Measurements from ENCODE around the gene IRF2. TPM values are rescaled to one million over a fixed set of nuclear protein-coding genes. Genes with fewer than 3 reads are reported as not detected.

Gene IRF2
- total and polyA plus RNA-seq, 2 of the 8 experiments (the other 6 are each of a cell fraction or from before 2014, with no cell fraction given) = 13.8 to 17.0 TPM

GRCh38 chr4:184406958-184407391 lies 67.4 kb downstream of the IRF2 start:
- no peak overlapping the region for H3K4me3 ChIP-seq (ENCODE audit: extremely low read depth in 1 of 4, insufficient read depth in 2 of 4, low read depth in 3 of 4, low read length in 4 of 4)
- H3K23me2 ChIP-seq (ENCODE audit: low read depth, low read length) = no peaks in the 10 kb centered on the region
- H4K20me1 ChIP-seq (replicated peaks in 1 of 2; ENCODE audit: control insufficient read depth in 1 of 2, insufficient read depth in 2 of 2, low read length in 2 of 2) = no peaks in the 10 kb centered on the region
- no peaks in the 10 kb centered on the region for H3K79me2 ChIP-seq (ENCODE audit: control insufficient read depth in 1 of 2, insufficient read depth in 2 of 2, low read length in 2 of 2)
- no peak overlapping the region for H2BK5ac ChIP-seq (ENCODE audit: low read depth, low read length)
- H2BK20ac ChIP-seq (ENCODE audit: low read length) = no peak overlapping the region
- H4K5ac ChIP-seq (ENCODE audit: insufficient read length, low read depth, low read length) = no peak overlapping the region
- no peak overlapping the region for H3K9ac ChIP-seq (replicated peaks in 1 of 4; ENCODE audit: extremely low read depth in 1 of 4, low read depth in 3 of 4, low read length in 3 of 4)
- no peak overlapping the region for H3K4ac ChIP-seq (replicated peaks; ENCODE audit: insufficient read length, low read depth, low read length)
- H3K18ac ChIP-seq (ENCODE audit: extremely low read depth, low read length) = no peak overlapping the region
- POLR2A ChIA-PET (ENCODE audit: partially characterized antibody) = no interaction called here
- no peak overlapping the region for H4K91ac ChIP-seq (replicated peaks; ENCODE audit: insufficient read length, low read length)
- peaks cover 15 to 25% (median 16%) of the 10 kb centered on the region in 4 experiments for H3K4me1 ChIP-seq (replicated peaks in 1 of 4; ENCODE audit: control insufficient read depth in 3 of 4, insufficient read depth in 4 of 4, low read length in 3 of 4)
- no peak overlapping the region for H2BK15ac ChIP-seq (ENCODE audit: low read length)
- no peak overlapping the region for H3K56ac ChIP-seq (replicated peaks; ENCODE audit: insufficient read length, low read depth, low read length)
- FAIRE-seq = no peak
- TF ChIP-seq POLR2AphosphoS5 (IDR thresholded peaks at IDR 0.05; ENCODE audit: low read depth, low read length) (no peak), GTF2F1 (IDR thresholded peaks at IDR 0.05; ENCODE audit: borderline replicate concordance, low read depth, low read length) (no peak), RFX5 (IDR thresholded peaks at IDR 0.05; ENCODE audit: borderline replicate concordance, low read depth, low read length) (no peak), BRCA1 (IDR thresholded peaks at IDR 0.05; ENCODE audit: low read depth, low read length) (no peak), EZH2 (IDR thresholded peaks at IDR 0.05; ENCODE audit: low read depth, low read length, severe bottlenecking) (no peak), PHF8 (conservative IDR thresholded peaks at IDR 0.05; ENCODE audit: low read depth, low read length) (no peak), SIN3A (conservative IDR thresholded peaks at IDR 0.05 in 1 of 2, IDR thresholded peaks at IDR 0.05 in 1 of 2; ENCODE audit: low read depth in 1 of 2, low read length in 2 of 2) (no peak), CBX8 (IDR thresholded peaks at IDR 0.05; ENCODE audit: borderline replicate concordance, low read depth, low read length) (no peak), POU5F1 (IDR thresholded peaks at IDR 0.05; ENCODE audit: low read depth, low read length) (no peak)
- WGBS, 2 experiments (ENCODE audit: extremely low coverage in 1 of 2, insufficient coverage in 1 of 2, insufficient read length in 1 of 2, insufficient replicate concordance in 2 of 2, low coverage in 1 of 2, low lambda C conversion rate in 2 of 2, missing lambda C conversion rate in 1 of 2) = 96% methylated on average over 4 of the region's 6 CpGs; no CpG with 5 or more reads in 1 of the 2 experiments
- no peak overlapping the region for H3K14ac ChIP-seq (ENCODE audit: insufficient read length)
- H2BK12ac ChIP-seq (ENCODE audit: low read depth, low read length) = no peak overlapping the region
- no peak overlapping the region for H4K8ac ChIP-seq (ENCODE audit: extremely low read depth, insufficient read depth, low read length)
- no peak overlapping the region for H2BK120ac ChIP-seq (replicated peaks; ENCODE audit: low read depth, low read length)
- H3K9me3 ChIP-seq (ENCODE audit: insufficient read depth in 2 of 2, low read depth in 1 of 2, low read length in 1 of 2) = no peaks in the 10 kb centered on the region
- H2AFZ ChIP-seq (ENCODE audit: low read length) = no peak overlapping the region
- CTCF ChIA-PET (ENCODE audit: partially characterized antibody) = interaction anchor here (1.2 to 2.2 kb wide), 4 partner anchors 8 to 14 kb away, joined by 3 to 6 read pairs (median 4); no protein-coding TSS in a partner anchor
- no peaks in the 10 kb centered on the region for H3K27me3 ChIP-seq (replicated peaks in 1 of 4; ENCODE audit: control insufficient read depth in 3 of 4, extremely low read depth in 1 of 4, insufficient read depth in 3 of 4, low read length in 3 of 4)
- no peaks in the 10 kb centered on the region for H3K79me1 ChIP-seq (ENCODE audit: low read depth, low read length)
- no peak overlapping the region for H3K27ac ChIP-seq (ENCODE audit: low read depth, low read length)
- no peak overlapping the region for H3K4me2 ChIP-seq (ENCODE audit: insufficient read depth in 1 of 2, low read depth in 2 of 2, low read length in 2 of 2)
- DNase-seq (ENCODE audit: low read depth in 1 of 2, low spot score in 2 of 2) = no peak
- peaks cover 0 to 17% (median 2%) of the 10 kb centered on the region in 4 experiments; a peak in 2 of 8 replicates for H3K36me3 ChIP-seq (ENCODE audit: control insufficient read depth in 2 of 4, insufficient read depth in 4 of 4, low read length in 3 of 4)
- H2AK5ac ChIP-seq (ENCODE audit: low read depth, low read length) = no peak overlapping the region
- H3K23ac ChIP-seq (ENCODE audit: insufficient read length) = no peak overlapping the region
